ENCODE data around the gene SIAH2. TPM values are rescaled to one million over a fixed set of nuclear protein-coding genes. Genes with fewer than 3 reads are reported as not detected.

SIAH2 gene
- total RNA-seq, 2 donors from 2014 or later = 15.6 to 19.2 TPM

GRCh38 chr3:150778793-150779401, 15.9 kb upstream of the SIAH2 start:
- Histone ChIP-seq H3K36me3 (ENCODE audit: control insufficient read depth, insufficient read depth, low read length) (no peaks in the 10 kb centered on the region), H3K4me3 (ENCODE audit: low read length) (no peak overlapping the region), H3K27me3 (ENCODE audit: control insufficient read depth, insufficient read depth, low read length, poor library complexity, severe bottlenecking) (no peaks in the 10 kb centered on the region), H3K27ac (ENCODE audit: low read depth, low read length) (no peak overlapping the region), H3K9ac (ENCODE audit: extremely low read depth, low read length, poor library complexity, severe bottlenecking) (no peak overlapping the region), H3K9me3 (ENCODE audit: control insufficient read depth, low read length) (no peaks in the 10 kb centered on the region), H3K4me1 (ENCODE audit: control insufficient read depth, insufficient read depth, low read length) (no peaks in the 10 kb centered on the region)
- no peak for TF ChIP-seq CTCF (conservative IDR thresholded peaks at IDR 0.05)
- no peak for DNase-seq
- Mint-ChIP-seq H3K4me3 (no peak overlapping the region), H3K4me1 (peaks cover 3% of the 10 kb centered on the region), H3K9me3 (no peaks in the 10 kb centered on the region), H3K36me3 (ENCODE audit: low read depth) (no peaks in the 10 kb centered on the region), H3K27ac (no peak overlapping the region), H3K27me3 (ENCODE audit: insufficient read depth) (no peaks in the 10 kb centered on the region)
- WGBS, 2 experiments (ENCODE audit: insufficient coverage in 1 of 2, insufficient read length in 1 of 2) = 95 to 97% methylated on average over 36 to 42 of the region's 42 CpGs

- Histone ChIP-seq H3K9ac (ENCODE audit: extremely low read depth, low read length, poor library complexity, severe bottlenecking) (no peak overlapping the region), H3K27ac (ENCODE audit: low read depth, low read length) (no peak overlapping the region), H3K27me3 (ENCODE audit: control insufficient read depth, insufficient read depth, low read length, poor library complexity, severe bottlenecking) (no peaks in the 10 kb centered on the region), H3K4me1 (ENCODE audit: control insufficient read depth, insufficient read depth, low read length) (no peaks in the 10 kb centered on the region), H3K4me3 (ENCODE audit: low read length) (no peak overlapping the region), H3K36me3 (ENCODE audit: control insufficient read depth, insufficient read depth, low read length) (no peaks in the 10 kb centered on the region), H3K9me3 (ENCODE audit: control insufficient read depth, low read length) (no peaks in the 10 kb centered on the region)
- Mint-ChIP-seq H3K36me3 (ENCODE audit: low read depth) (no peaks in the 10 kb centered on the region), H3K4me1 (peaks cover 2% of the 10 kb centered on the region), H3K4me3 (no peak overlapping the region), H3K9me3 (no peaks in the 10 kb centered on the region), H3K27ac (no peak overlapping the region), H3K27me3 (ENCODE audit: insufficient read depth) (no peaks in the 10 kb centered on the region)
- no peak for TF ChIP-seq CTCF (conservative IDR thresholded peaks at IDR 0.05)
- 90 to 93% methylated on average over 2 to 7 of the region's 7 CpGs for WGBS, 2 experiments (ENCODE audit: insufficient coverage in 1 of 2, insufficient read length in 1 of 2)
- DNase-seq = no peak
Measured at GRCh38 chr3:150775001-150775599, 12.1 kb upstream of the SIAH2 start.

GRCh38 chr3:150773616-150774192, 10.7 kb upstream of the SIAH2 start:
- no peaks in the 10 kb centered on the region for H3K9me3 ChIP-seq (ENCODE audit: control insufficient read depth, low read length)
- H3K4me3 ChIP-seq (ENCODE audit: low read length) = no peak overlapping the region
- H3K4me1 Mint-ChIP-seq = peaks cover 4% of the 10 kb centered on the region
- H3K9ac ChIP-seq (ENCODE audit: extremely low read depth, low read length, poor library complexity, severe bottlenecking) = no peak overlapping the region
- H3K36me3 Mint-ChIP-seq (ENCODE audit: low read depth) = no peaks in the 10 kb centered on the region
- H3K9me3 Mint-ChIP-seq = no peaks in the 10 kb centered on the region
- no peaks in the 10 kb centered on the region for H3K36me3 ChIP-seq (ENCODE audit: control insufficient read depth, insufficient read depth, low read length)
- H3K27me3 ChIP-seq (ENCODE audit: control insufficient read depth, insufficient read depth, low read length, poor library complexity, severe bottlenecking) = no peaks in the 10 kb centered on the region
- TF ChIP-seq CTCF (conservative IDR thresholded peaks at IDR 0.05) = no peak
- H3K27ac Mint-ChIP-seq = no peak overlapping the region
- 93 to 96% methylated on average over 13 to 14 of the region's 14 CpGs for WGBS, 2 experiments (ENCODE audit: insufficient coverage in 1 of 2, insufficient read length in 1 of 2)
- DNase-seq = no peak
- H3K27ac ChIP-seq (ENCODE audit: low read depth, low read length) = no peak overlapping the region
- no peaks in the 10 kb centered on the region for H3K27me3 Mint-ChIP-seq (ENCODE audit: insufficient read depth)
- H3K4me3 Mint-ChIP-seq = no peak overlapping the region
- H3K4me1 ChIP-seq (ENCODE audit: control insufficient read depth, insufficient read depth, low read length) = no peaks in the 10 kb centered on the region

Data from endodermal cell (in vitro differentiated cells).